A673 (cell line): ENCODE measurements around the gene A1BG.

ENCODE experiments used
- CTCF ChIP-seq: fragments of 300-800, 200-600 bp; sonication (generic); conservative IDR thresholded peaks from 2 replicates; pipeline ENCODE4 v1.5.1; 2017; ENCODE audit warnings: low read depth, mild to moderate bottlenecking, antibody characterized with exemption, low read length, moderate library complexity, mixed read lengths
- EZH2 ChIP-seq: fragments of 200-600 bp; sonication (generic); IDR thresholded peaks from 2 replicates; pipeline ENCODE4 v1.6.1; 2017; ENCODE audit warnings: borderline replicate concordance, low read depth, mild to moderate bottlenecking, mixed read lengths, antibody characterized with exemption, low read length; ENCODE audit not compliant: poor library complexity, severe bottlenecking

GRCh38 chr19:58355908-58356765 is 2.8 kb upstream of the A1BG start:
- TF ChIP-seq CTCF (no peak), EZH2 (no peak)
